GM19463 (cell line): ENCODE measurements around the gene CIDEB.

Experiments
- ATAC-seq: cut with Tn5 transposase; IDR thresholded peaks from one replicate; pipeline ENCODE4 v1.9.1; 2021; ENCODE audit warnings: mild to moderate bottlenecking, moderate library complexity; ENCODE audit not compliant: unreplicated experiment

Gene CIDEB

DNA sequence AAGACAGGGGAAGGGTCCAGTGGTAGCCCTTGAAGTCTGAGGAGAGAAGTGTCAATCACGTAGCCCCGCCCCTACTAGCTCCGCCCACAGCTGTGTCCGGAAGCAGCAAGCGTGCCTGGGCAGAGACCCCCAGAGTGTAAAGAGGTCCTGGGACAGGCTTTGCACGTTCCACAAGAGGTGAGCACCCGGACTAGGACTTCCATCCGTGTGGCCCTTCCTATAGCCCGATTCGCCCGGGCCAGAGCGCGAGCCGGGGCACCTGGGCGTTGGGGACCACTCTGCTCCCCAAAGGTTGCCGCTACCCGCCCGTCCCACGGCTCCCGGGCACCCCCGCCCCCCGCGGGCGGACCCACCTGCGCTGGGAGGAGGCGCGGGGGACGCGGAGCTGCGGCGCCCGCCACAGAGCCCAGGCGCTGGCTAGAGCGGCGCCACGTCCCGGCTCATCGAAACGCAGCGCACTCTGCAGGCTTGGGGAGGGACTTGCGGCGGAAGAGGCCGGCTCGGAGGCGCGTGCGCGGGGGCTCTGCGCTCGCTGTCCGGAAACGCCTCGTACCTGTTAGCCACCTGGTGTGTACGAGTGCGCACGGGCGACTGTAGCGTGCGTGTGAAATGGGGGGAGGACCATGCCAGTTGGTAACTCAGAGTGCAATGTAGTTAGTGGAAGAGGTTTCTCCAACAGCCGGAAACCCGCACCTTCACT is 36.5 kb downstream of the CIDEB start, which contains the start of gene RABGGTA:
Gene RABGGTA, minus strand, starts transcription at position 464 of the 700 bp plus-strand sequence. CDS start 482 bp downstream, outside the sequence.
- peak; percentile 83 for ATAC-seq

DNA sequence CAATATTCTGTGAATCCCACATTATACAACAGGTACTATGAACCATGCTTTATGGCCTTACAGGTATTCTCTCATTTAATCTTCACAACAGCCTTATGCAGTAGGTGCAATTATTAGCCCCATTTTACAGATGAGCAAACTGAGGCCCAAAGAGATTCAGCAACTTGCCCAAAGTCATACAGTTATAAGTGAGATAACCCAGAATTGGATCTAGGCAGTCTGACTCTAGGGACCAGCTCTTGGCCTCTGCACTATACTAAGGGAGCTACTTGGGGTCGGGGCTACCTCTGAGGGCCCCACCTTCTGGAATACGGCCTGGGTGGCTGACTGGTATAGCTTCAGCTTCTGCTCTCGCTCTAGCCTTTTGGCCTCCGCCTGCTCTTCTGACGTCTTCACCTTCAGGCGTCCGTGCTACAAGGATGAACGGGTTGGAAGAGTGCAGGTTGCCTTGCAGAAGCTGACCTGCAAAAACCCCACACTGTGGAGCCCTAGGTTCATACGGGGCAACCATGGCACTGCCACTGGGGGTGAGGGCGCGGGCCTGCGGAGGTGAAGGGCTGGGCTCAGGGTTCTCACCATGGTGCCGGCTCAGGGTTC is 37.1 kb downstream of the CIDEB start:
- ATAC-seq, result no peak

DNA sequence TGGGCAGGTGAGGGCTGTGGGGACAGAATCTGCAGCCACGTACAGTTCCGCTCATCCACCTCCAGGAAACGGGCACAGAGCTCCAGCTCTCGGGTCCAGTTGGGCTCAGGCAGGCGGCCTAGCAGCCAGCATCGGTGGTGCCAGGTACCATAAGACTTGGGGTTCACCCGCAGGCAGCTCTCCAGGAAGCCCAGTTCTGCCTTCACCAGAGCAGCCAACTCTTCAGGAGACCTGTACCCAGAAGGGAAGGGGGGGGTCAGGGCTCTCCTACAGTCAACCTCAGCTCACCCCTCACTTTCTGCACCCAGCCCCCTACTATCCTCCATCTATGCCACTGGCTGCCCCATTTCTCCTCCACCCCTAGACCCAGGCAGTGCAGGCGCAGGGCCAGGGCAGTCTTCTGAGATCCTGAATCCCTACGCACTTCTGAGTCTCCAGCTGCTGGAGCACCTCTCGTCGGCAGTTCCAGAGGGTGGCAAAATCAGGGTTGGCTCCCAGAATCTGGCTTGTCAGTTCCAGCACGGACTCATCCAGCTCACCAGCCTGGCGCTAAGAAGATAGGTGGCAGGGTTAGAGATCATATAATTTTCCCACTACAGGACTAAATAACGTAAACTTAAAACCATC is 37.8 kb downstream of the CIDEB start:
- no peak for ATAC-seq

DNA sequence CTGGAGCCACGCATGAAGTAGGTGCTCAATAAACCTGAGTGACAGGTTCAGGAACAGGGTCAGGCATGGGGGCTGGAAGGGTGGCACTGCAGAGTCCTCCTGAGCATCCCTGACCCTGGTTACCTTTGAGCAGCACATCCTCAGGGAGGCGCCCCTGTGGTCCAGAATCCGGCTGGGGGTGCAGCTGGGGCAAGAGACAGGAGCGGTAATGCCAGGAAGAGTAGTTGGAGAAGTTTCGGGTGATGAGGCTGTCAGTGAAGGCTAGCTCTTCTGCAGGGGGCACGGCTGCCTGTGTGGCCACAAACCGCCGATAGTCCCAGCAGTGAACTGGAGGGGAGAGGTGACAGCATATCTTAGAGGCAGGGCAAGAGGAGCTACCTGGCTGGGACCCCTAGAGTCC is 38.4 kb downstream of the CIDEB start:
- ATAC-seq, result no peak

DNA sequence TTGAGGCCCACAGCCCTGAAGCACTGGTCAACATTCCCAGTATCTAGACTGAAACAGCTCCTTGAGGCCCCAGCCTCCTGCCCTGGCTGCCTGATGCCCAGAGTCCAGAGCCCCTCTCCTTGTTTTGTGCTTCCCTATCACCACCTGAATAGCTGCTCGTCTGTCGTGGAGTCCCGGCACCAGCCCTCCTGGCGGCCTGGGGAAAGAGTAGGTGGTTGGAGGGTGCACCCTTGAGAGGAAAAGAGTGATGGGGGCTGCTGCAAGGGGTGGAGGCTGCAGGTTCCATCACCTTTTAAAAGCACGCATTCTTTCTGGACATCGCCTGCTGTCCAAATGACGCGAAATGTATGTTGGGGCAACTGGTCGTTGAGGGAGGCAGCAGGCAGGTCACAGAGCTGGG is 39.6 kb downstream of the CIDEB start:
- no peak for ATAC-seq

DNA sequence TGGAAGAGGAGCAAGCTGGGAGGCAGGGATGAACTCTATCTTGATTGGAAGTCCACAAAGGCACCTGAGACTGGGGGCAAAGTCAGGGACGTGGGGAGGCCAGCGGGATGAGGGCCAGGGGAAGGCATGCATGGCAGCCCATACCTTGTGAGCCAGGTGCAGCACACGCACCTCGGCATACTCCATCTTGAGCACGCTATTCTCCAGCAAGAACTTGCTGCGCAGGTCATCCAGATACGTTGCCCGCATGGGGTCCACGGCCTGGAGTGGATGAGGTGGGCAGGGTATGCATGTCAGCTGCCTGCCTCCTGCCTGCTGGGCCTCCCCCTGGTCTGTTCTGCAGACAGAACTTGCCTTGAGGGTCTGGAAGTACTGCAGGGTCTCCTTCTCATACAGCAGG is 40.3 kb downstream of the CIDEB start:
- ATAC-seq, result no peak

DNA sequence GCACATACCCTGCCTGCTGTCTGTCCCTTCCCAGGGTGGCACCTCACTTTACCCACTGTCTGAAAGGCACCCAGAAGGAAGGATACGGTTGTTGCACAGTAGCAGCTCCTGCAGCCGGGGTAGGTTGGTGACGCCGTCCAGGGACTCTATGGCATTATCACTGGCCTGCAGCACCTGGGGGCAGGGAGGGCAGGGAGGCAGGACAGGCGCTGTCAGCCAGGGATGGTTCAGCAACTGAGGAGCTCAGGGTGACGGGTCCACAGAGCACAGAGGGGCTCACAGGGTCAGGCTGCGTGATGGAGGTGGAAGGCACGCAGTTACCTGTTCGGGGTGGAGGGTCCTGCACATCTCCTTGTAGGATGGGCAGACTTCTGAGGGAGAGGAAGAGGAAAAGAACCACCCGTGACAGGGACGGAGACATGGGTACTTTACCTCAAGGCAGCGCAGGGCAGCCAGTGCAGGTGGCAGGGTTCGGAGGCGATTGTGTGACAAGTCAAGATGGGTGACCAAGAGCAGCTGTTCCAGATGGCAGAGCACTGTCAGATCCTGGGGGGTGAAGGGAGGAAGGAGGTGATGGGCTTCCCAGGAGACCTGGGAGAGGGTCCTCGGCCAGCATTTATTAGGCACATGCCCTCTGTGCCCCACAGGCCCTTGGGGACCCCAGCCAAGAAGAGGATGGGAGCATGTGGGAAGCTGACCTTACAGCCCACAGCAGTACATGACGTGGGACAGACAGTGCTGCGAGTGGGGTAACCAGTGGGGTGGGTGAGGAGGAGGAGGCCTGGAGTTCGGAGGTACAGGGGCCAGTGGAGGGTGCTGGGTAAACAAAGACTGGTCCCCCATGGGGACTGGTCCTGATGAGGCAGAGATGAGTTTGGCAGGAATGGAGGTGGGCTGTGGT is 41.2 kb downstream of the CIDEB start:
- ATAC-seq, result no peak

DNA sequence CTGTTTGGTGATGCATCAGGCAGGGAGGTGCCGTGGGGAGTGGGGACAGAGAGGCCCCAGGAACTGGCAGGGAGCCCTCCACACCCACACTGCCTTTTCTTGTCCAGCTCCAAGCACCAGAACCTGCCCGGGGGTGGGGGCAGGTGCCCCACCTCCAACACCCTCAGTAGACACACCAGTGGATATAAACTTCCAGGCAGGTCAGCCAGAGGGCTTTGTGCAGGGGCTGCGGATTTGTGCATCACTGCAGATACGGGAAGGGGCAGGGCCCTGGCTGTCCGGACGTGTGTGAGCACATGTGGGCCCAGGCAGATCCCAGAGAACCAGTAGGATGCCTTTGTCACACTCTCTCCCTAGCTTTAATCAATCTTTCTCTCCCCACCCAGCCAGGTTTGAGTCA is 43.5 kb downstream of the CIDEB start:
- ATAC-seq, result no peak

DNA sequence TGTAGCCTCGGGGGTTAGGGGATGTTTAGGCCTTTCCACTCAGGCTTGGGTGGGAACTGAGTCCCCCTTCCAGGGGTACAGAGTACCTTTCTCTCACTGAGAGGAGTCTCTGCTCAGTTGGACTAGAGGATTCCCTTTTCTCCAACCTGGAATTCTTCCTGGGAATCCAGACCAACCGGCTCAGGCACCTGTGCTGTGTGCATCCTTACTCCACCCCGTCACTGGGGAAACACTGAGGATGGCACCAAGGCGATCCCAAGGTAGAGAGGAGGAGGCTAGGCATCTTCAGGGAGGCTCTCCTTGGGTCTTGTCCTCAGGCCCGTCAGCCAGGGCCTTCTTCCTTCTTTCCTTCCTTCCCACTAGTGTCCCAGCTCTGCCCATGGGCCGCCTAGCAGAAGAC is 43.9 kb downstream of the CIDEB start:
- no peak for ATAC-seq

DNA sequence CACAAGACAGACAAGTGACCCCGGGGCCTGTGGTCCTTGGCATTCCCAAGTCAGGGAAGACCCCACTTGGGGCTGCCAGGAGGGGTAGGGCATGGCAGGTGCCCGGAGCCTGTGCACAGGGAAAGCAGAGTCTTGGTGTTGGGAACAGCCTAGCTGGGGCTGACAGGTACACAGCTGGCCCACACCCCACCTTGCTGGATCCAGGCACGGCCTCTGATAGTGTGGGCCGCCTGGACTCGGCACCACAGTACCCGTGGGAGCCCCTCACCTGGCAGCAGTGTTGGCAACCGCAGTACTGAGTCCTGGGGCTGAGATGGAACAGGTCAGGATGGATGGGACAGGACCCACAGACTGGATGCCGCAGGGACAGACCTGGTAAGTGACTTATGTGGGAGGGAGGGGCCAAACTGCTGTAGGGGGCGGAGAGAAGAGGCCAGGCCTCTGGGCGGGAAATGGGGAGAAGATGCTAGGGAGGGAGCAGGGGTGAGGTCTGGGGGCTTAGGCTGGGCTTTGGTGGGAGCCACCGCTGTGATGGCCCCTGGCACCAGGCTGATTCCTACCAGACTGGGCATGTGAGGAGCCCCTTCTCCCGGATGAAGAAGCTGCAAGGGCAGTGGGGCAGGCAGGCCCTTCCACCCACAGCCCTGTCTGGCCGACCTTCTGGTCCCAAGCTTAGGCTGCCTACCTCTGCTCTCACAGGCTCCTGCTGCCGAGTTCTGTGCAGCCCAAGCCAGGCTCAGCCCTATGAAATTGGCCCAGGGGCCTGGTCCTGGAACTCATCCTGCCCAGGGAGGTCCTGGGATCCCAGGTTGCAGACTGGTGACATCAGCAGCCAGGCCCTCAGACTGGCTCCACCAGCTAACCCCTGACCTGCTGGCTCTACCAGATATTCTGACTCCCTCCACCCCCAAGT is 44.7 kb downstream of the CIDEB start, which contains the start of gene TGM1:
Gene TGM1, minus strand, starts transcription at position 357 of the 913 bp plus-strand sequence. CDS start 825 bp downstream, outside the sequence.
- ATAC-seq, result no peak

DNA sequence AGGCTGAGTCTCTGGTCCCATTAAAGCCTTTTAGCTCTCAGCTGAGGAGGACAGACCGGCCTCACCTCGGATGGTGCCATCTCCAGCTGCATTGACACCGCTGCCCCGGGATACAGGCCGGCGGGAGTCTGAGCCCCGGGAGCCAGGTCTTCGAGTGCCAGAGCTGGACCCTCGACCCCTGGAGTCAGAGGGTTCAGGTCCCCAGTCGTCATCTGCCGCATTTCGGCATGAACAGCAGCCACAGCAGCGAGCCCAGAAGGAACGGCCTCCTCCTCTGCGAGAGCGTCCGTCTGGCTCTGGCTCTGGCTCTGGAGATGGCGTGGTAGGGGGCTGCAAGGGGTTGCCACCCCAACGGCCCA is 45.8 kb downstream of the CIDEB start:
- ATAC-seq, result no peak

DNA sequence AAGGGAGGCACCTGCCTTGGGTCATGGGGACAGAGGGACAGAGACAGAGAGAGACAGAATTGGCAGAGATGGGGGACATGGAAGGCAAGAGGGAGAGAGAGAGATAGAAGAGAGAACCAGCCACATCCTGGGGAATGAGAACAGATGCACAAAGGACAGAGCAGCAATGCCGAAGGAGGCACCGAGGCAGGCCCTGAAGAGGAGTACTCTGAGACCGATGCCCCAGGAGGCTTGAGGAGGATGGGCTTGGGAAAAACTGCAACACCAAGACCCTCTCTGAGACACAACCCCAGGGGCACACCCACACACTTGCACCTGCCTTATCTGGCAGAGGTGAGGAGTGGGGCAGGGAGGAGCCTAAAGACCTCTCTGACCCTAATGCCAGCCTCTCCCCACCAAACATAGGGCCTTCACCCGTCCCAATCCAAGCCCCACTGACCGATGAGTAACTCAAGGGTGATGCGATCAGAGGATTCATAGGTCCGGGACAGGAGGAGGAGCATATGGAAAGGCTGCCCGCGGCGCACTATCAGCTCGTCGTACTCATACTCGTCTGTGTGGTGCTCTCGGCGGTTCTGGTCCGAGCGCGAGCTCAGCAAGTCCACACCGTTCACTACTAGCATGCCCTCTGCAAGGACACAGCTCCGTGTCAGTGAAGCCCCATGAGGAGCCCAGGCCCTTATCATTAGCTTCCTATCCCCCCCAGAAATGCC is 46.4 kb downstream of the CIDEB start:
- no peak for ATAC-seq

DNA sequence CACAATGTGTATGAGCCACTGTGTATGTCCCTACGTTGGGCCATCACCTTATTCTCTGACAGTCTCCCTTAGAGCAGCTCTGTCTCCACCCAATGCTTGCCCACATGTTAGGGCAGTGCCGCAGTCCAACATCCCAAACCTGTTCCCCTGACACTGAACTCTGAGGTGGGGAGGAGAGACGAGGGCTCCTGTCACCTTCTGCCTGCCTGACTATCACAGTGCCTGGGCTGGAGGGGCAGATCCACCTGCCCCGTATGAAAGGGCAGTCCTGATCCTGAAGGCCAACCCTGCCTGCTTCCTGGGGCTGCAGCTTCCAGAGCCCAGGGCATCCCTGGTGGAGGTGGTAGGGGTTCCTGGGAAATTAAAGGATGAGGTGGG is 47.0 kb downstream of the CIDEB start:
- no peak for ATAC-seq

DNA sequence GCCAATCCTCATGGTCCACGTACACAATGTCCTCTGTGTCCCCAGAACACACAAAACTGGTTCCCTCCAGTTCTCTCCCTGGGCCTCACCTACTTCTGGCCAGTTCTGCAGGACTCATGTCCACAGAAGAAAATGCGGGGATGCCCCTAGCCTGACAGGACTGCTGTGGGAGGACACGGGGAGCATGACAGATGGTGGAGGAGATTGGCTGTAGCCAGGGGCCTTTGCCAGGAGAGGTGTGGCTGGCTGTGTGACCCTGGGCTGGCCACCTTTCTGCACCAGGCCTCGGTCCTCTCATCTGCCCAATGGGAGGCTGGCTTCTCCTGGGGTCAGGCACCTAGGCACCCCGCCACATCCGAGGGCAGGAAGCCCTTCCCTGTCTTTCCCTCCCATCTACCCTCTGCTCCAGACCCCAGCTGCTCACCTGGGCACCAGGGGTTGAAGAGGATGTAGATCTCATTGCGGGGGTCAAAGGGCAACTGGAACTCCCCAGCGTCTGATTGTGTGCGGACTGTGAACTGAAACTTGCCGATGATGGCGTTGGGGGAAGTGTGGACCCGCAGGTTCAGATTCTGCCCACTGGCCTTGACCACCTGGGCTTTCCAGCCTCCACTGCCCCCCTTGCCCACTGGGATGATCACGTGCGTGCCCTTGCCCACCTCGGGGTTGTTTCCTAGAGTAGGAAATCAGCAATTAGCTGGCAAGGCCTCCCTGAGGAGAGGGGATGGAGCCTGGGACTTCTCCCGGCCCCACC is 47.6 kb downstream of the CIDEB start:
- no peak for ATAC-seq

DNA sequence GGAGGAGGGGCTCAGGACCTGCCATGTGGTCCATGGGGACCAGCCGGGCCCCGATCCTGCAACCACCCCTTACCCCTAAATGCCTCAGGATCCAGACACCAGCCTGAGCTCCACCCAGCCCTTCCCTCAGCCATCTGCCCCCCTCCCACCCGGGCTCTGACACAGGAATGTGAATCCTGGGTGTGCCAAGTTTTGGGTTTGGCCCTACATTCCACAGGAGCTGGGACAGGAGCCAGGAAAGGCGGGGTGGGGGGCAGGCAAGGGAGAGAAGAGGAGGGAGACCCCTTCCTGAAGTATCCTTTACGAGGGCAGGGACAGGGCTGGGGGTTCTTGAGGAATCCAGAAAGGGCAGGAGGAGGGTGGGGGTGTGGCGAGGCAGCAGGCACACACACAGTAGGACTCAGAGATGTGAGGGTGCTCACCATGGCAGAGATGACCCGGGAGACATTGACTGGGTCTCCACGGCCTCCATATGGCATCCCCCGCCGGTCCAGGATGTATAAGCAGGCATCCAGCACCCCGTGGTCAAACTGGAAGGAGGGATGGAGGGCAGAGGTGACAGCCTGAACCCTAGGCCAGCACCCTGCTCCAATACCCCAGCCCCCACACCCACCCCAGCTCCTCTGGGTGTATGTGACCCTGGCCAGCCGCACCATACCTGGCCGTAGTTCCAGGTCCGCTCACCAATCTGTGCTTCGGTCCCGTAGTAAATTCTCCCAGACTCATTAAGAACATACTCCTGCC is 48.3 kb downstream of the CIDEB start:
- no peak for ATAC-seq

DNA sequence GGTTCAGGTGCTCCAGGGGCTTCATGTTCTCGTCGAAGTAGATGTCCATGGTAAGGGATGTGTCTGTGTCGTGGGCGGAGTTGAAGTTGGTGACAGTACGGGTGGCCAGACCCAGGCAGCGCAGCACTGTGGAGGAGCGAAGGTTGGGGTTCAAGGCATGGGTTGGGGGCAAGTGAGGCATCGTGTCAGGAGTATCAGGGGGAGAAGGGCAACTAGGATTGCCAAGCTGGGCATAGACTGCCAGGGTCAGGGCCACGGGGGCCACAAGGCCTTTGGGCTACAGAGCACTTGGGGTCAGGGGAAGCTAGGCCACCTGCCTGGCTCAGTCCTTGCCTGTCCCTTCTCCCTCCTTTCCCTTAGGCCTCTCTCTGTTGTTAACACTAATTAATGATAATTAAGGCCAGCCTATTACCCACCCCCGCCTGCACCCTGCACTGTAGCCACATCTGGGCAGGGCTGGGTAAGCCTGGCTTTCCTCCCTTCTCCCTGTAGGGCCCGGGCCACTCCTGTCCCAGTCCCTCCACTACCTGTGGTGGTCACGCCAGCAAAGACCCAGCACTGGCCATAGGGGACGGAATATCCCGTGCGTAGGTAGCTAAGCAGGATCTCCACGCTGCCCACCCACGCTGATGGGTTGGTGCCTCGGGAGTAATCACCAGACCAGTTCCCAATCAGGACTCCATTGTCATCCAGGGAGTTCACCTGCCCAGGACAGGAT is 49.1 kb downstream of the CIDEB start:
- ATAC-seq, result no peak

DNA sequence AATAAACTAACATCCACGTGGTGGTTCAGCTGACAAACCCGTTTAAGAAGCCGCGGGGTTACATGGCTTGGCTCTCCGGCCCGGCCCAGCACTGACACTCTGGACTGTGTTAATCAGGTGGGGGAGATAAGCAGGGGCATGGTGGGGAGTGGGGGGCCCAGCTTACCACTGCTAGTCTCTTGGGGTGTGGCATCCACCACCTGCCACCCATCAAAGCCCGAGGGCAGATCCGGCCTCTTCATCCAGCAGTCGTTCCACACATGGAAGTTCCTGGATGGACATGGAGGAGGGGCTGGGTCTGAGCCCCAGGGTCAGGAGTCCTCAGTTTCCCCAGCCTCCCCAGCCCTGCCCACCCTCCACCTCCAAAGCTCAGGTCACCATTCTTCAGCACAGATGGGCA is 49.7 kb downstream of the CIDEB start:
- no peak for ATAC-seq

DNA sequence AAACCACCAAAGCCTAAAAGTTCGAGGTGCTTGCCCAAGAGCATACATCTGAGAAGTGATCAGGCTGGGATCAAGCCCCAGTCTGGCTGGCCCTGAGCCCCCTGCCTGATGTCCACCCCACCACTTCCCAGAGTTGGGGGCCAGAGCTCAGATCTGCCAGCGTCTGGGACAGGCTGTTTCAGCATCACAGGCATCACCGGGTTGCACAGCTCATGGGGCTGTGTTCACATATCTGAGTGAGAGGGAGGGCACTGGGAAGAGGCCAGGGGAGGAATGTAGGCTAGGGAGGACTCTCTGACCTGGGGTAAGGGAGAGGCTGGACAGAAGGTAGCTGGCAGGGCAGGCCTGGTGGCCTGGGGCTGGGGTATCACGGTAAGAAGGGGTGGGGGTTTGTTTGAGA is 50.8 kb downstream of the CIDEB start:
- no peak for ATAC-seq
